NCI-H146 (cell line): ENCODE measurements around the gene MYEOV.

Experiments
- DNase-seq: peaks from one replicate; lab custom pipeline; 2025; lab: John Stamatoyannopoulos, UW

The MYEOV gene

GRCh38 chr11:69265911-69266510 is 27.9 kb upstream of the MYEOV start:
- DNase-seq: no peak

GRCh38 chr11:69267395-69267805 is 26.6 kb upstream of the MYEOV start:
- DNase-seq: no peak

- DNase-seq: no peak
These were observed 25.0 kb upstream of the MYEOV start for GRCh38 chr11:69268911-69269310.

GRCh38 chr11:69269388-69269787 is 24.6 kb upstream of the MYEOV start:
- DNase-seq: no peak

- DNase-seq: no peak
These were observed 23.8 kb upstream of the MYEOV start for GRCh38 chr11:69269926-69270697.

GRCh38 chr11:69270941-69271340 is 23.0 kb upstream of the MYEOV start:
- no peak for DNase-seq

- DNase-seq: no peak
These were observed 21.9 kb upstream of the MYEOV start for GRCh38 chr11:69272055-69272454.

GRCh38 chr11:69272831-69273485 is 21.0 kb upstream of the MYEOV start:
- no peak for DNase-seq

- no peak for DNase-seq
These were observed 20.4 kb upstream of the MYEOV start for GRCh38 chr11:69273571-69273970.

GRCh38 chr11:69274531-69275016 is 19.4 kb upstream of the MYEOV start:
- no peak for DNase-seq

- no peak for DNase-seq
These were observed 18.8 kb upstream of the MYEOV start for GRCh38 chr11:69275178-69275577.

GRCh38 chr11:69276165-69276564 is 17.8 kb upstream of the MYEOV start:
- DNase-seq: no peak

GRCh38 chr11:69277074-69277809 is 16.7 kb upstream of the MYEOV start:
- no peak for DNase-seq

GRCh38 chr11:69278091-69278867 is 15.7 kb upstream of the MYEOV start:
- no peak for DNase-seq

GRCh38 chr11:69280451-69280850 is 13.5 kb upstream of the MYEOV start:
- DNase-seq: no peak

GRCh38 chr11:69280994-69281393 is 13.0 kb upstream of the MYEOV start:
- no peak for DNase-seq

GRCh38 chr11:69283446-69283845 is 10.5 kb upstream of the MYEOV start:
- no peak for DNase-seq

GRCh38 chr11:69284081-69284511 is 9.9 kb upstream of the MYEOV start:
- DNase-seq: no peak

- DNase-seq: no peak
These were observed 8.9 kb upstream of the MYEOV start for GRCh38 chr11:69285091-69285490.

GRCh38 chr11:69285766-69286165 is 8.2 kb upstream of the MYEOV start:
- DNase-seq: no peak
